Mesenchymal stem cell (in vitro differentiated cells and primary cell): ENCODE measurements around the gene SLC25A21.

Experiments
- DNase-seq: peaks from one replicate; pipeline ENCODE4 v3.0.0-alpha.2; 2013
- H2AFZ ChIP-seq: one replicate; pipeline ENCODE4 v1.6.1; 2013; ENCODE audit warnings: low read depth, mild to moderate bottlenecking, control low read depth, inconsistent platforms, low read length, moderate library complexity
- H2AK5ac ChIP-seq: 2 replicates; pipeline ENCODE4 v1.6.1; 2013; ENCODE audit warnings: low read length, moderate library complexity, mild to moderate bottlenecking, inconsistent platforms; ENCODE audit not compliant: severe bottlenecking
- H2BK120ac ChIP-seq: one replicate; pipeline ENCODE4 v1.6.1; 2013; ENCODE audit warnings: low read depth, mild to moderate bottlenecking, inconsistent platforms, low read length, moderate library complexity
- H2BK12ac ChIP-seq, 2 experiments: one replicate each; pipeline ENCODE4 v1.6.1; 2013; ENCODE audit warnings: inconsistent platforms in 2 of 2, low read length in 2 of 2, mild to moderate bottlenecking in 2 of 2, moderate library complexity in 2 of 2, control low read depth in 1 of 2
- H2BK15ac ChIP-seq: one replicate; pipeline ENCODE4 v1.6.1; 2013; ENCODE audit warnings: mild to moderate bottlenecking, low read depth, inconsistent platforms; ENCODE audit not compliant: poor library complexity, severe bottlenecking
- H2BK5ac ChIP-seq: 2 replicates; pipeline ENCODE4 v1.6.1; 2013; ENCODE audit warnings: low read depth, mild to moderate bottlenecking, low read length, control low read depth, inconsistent platforms; ENCODE audit not compliant: poor library complexity, severe bottlenecking
- H3K14ac ChIP-seq, 2 experiments: one replicate each; pipeline ENCODE4 v1.6.1; 2013; ENCODE audit warnings: inconsistent platforms in 2 of 2, low read length in 2 of 2, control low read depth in 1 of 2, mild to moderate bottlenecking in 1 of 2, moderate library complexity in 1 of 2
- H3K18ac ChIP-seq, 2 experiments: one replicate each; pipeline ENCODE4 v1.6.1; 2013; ENCODE audit warnings: inconsistent platforms in 2 of 2, low read length in 2 of 2, control low read depth in 1 of 2, low read depth in 1 of 2, mild to moderate bottlenecking in 1 of 2
- H3K23ac ChIP-seq, 2 experiments: one replicate each; pipeline ENCODE4 v1.6.1; 2013; ENCODE audit warnings: inconsistent platforms in 2 of 2, low read length in 2 of 2, mild to moderate bottlenecking in 2 of 2, moderate library complexity in 2 of 2, control low read depth in 1 of 2
- H3K27ac ChIP-seq: 2 replicates; pipeline ENCODE4 v1.5.1; 2013; ENCODE audit warnings: mild to moderate bottlenecking, moderate library complexity, low read length, control low read depth, inconsistent platforms; ENCODE audit not compliant: poor library complexity, severe bottlenecking
- H3K27me3 ChIP-seq, 2 experiments: 2 replicates each; pipeline versions ENCODE4 v1.6.1 to v1.7.0; 2013; ENCODE audit warnings: low read length in 2 of 2, mild to moderate bottlenecking in 2 of 2, moderate library complexity in 2 of 2, control low read depth in 1 of 2, inconsistent platforms in 1 of 2; ENCODE audit not compliant: control insufficient read depth in 1 of 2, insufficient read depth in 1 of 2
- H3K36me3 ChIP-seq, 2 experiments: 2 replicates each; pipeline versions ENCODE4 v1.6.1 to v1.7.0; 2013; ENCODE audit warnings: low read length in 2 of 2, control low read depth in 1 of 2, inconsistent platforms in 1 of 2, low read depth in 1 of 2, mild to moderate bottlenecking in 1 of 2; ENCODE audit not compliant: insufficient read depth in 2 of 2, control insufficient read depth in 1 of 2
- H3K4ac ChIP-seq, 2 experiments: one replicate each; pipeline ENCODE4 v1.6.1; 2013; ENCODE audit warnings: inconsistent platforms in 2 of 2, low read length in 2 of 2, mild to moderate bottlenecking in 2 of 2, moderate library complexity in 2 of 2, control low read depth in 1 of 2, low read depth in 1 of 2
- H3K4me1 ChIP-seq: 2 replicates; pipeline ENCODE4 v1.6.1; 2013; ENCODE audit warnings: low read depth, low read length, control low read depth; ENCODE audit not compliant: control insufficient read depth, insufficient read depth
- H3K4me2 ChIP-seq: 2 replicates; pipeline ENCODE4 v1.6.1; 2013; ENCODE audit warnings: low read length, mild to moderate bottlenecking, inconsistent platforms; ENCODE audit not compliant: poor library complexity, severe bottlenecking
- H3K4me3 ChIP-seq, 2 experiments: 2 replicates each; pipeline versions ENCODE4 v1.5.1 to v1.7.0; 2013; ENCODE audit warnings: low read length in 2 of 2, mild to moderate bottlenecking in 2 of 2, control low read depth in 1 of 2, low read depth in 1 of 2; ENCODE audit not compliant: insufficient read depth in 1 of 2
- H3K79me1 ChIP-seq: replicated peaks from 2 replicates; pipeline ENCODE4 v1.6.1; 2013; ENCODE audit warnings: mild to moderate bottlenecking, control low read depth, low read length, inconsistent platforms; ENCODE audit not compliant: poor library complexity, severe bottlenecking
- H3K9ac ChIP-seq: 2 replicates; pipeline ENCODE4 v1.7.0; 2013; ENCODE audit warnings: mild to moderate bottlenecking, low read length, moderate library complexity
- H3K9me3 ChIP-seq: 2 replicates; pipeline ENCODE4 v1.7.0; 2013; ENCODE audit warnings: mild to moderate bottlenecking, low read length; ENCODE audit not compliant: control insufficient read depth
- H4K8ac ChIP-seq: one replicate; pipeline ENCODE4 v1.6.1; 2013; ENCODE audit warnings: inconsistent platforms, mild to moderate bottlenecking, low read length, moderate library complexity
- H4K91ac ChIP-seq: one replicate; pipeline ENCODE4 v1.6.1; 2013; ENCODE audit warnings: mild to moderate bottlenecking, low read length, inconsistent platforms
- WGBS: methylation state at CpG from one replicate; pipeline ENCODE4 v1.1.7; 2013; ENCODE audit warnings: mixed read lengths; 5-methylcytosine and 5-hydroxymethylcytosine counted together

SLC25A21 gene

GRCh38 chr14:36931791-36932190 lies 240.6 kb downstream of the SLC25A21 start:
- Histone ChIP-seq H3K27ac (no peak overlapping the region), H3K4me1 (no peaks in the 10 kb centered on the region), H2BK15ac (no peak overlapping the region), H3K4me3 (no peak overlapping the region), H3K9ac (no peak overlapping the region), H4K91ac (no peak overlapping the region), H3K27me3 (no peaks in the 10 kb centered on the region), H3K79me1 (no peaks in the 10 kb centered on the region), H3K14ac (no peak overlapping the region), H4K8ac (no peak overlapping the region), H3K4me2 (no peak overlapping the region), H2BK12ac (no peak overlapping the region), H2BK5ac (no peak overlapping the region), H3K9me3 (no peaks in the 10 kb centered on the region), H3K4ac (no peak overlapping the region), H2AK5ac (no peak overlapping the region), H3K18ac (no peak overlapping the region), H2BK120ac (no peak overlapping the region), H3K36me3 (no peaks in the 10 kb centered on the region), H2AFZ (no peak overlapping the region), H3K23ac (no peak overlapping the region)
- 83% methylated on average over 2 of the region's 2 CpGs for WGBS
- DNase-seq = no peak

- no peaks in the 10 kb centered on the region for H3K27me3 ChIP-seq
- H2BK120ac ChIP-seq = no peak overlapping the region
- H3K4me3 ChIP-seq = no peak overlapping the region
- H2AK5ac ChIP-seq = no peak overlapping the region
- H3K9ac ChIP-seq = no peak overlapping the region
- H3K18ac ChIP-seq = no peak overlapping the region
- H3K9me3 ChIP-seq = no peaks in the 10 kb centered on the region
- no peak overlapping the region for H3K4ac ChIP-seq
- H3K14ac ChIP-seq = no peak overlapping the region
- H2BK15ac ChIP-seq = no peak overlapping the region
- H3K36me3 ChIP-seq = no peaks in the 10 kb centered on the region
- no peak overlapping the region for H3K23ac ChIP-seq
- no peak overlapping the region for H3K27ac ChIP-seq
- H3K79me1 ChIP-seq = no peaks in the 10 kb centered on the region
- H2BK5ac ChIP-seq = no peak overlapping the region
- no peak for DNase-seq
- H4K8ac ChIP-seq = no peak overlapping the region
- no peaks in the 10 kb centered on the region for H3K4me1 ChIP-seq
- H3K4me2 ChIP-seq = no peak overlapping the region
- no peak overlapping the region for H2AFZ ChIP-seq
- H2BK12ac ChIP-seq = no peak overlapping the region
- H4K91ac ChIP-seq = no peak overlapping the region
- 92% methylated on average over 3 of the region's 4 CpGs for WGBS
Observed at GRCh38 chr14:36928432-36928831, 244.0 kb downstream of the SLC25A21 start.

DNA sequence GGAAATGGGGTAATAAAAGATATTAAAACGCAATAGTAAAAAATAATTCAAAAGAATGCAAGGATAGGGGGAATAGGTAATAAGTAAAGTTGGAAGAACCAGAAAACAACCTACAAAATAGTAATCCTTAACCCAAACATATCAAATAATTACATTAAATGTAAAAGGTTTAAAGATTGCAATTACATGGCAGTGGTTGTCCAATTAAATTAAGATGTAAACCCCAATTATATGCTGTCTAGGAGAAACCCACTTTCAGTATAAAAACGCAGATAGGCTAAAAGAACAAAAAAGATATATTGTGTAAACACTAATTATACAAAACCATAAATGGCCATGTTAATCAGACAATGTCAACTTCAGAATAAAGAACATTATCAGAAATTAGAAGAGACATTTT lies 247.3 kb downstream of the SLC25A21 start:
- H3K27me3 ChIP-seq = no peaks in the 10 kb centered on the region
- no peak overlapping the region for H3K4me2 ChIP-seq
- DNase-seq = no peak
- no peak overlapping the region for H3K27ac ChIP-seq
- no peak overlapping the region for H2BK5ac ChIP-seq
- H3K4me3 ChIP-seq = no peak overlapping the region
- H3K36me3 ChIP-seq = no peaks in the 10 kb centered on the region
- no peak overlapping the region for H2AFZ ChIP-seq
- no peaks in the 10 kb centered on the region for H3K9me3 ChIP-seq
- H3K4me1 ChIP-seq = no peaks in the 10 kb centered on the region
- no peak overlapping the region for H3K18ac ChIP-seq
- WGBS = no CpG with 5 or more reads among the region's 2 CpGs
- no peak overlapping the region for H4K91ac ChIP-seq
- H3K23ac ChIP-seq = no peak overlapping the region
- H3K4ac ChIP-seq = no peak overlapping the region
- no peak overlapping the region for H2BK15ac ChIP-seq
- no peaks in the 10 kb centered on the region for H3K79me1 ChIP-seq
- no peak overlapping the region for H3K14ac ChIP-seq
- no peak overlapping the region for H2AK5ac ChIP-seq
- no peak overlapping the region for H4K8ac ChIP-seq
- no peak overlapping the region for H3K9ac ChIP-seq
- H2BK120ac ChIP-seq = no peak overlapping the region
- H2BK12ac ChIP-seq = no peak overlapping the region

GRCh38 chr14:36916668-36917067 lies 255.7 kb downstream of the SLC25A21 start:
- Histone ChIP-seq H3K18ac (no peak overlapping the region), H3K4me3 (no peak overlapping the region), H2AK5ac (no peak overlapping the region), H3K14ac (no peak overlapping the region), H3K36me3 (no peaks in the 10 kb centered on the region), H2BK12ac (no peak overlapping the region), H3K4ac (no peak overlapping the region), H2AFZ (no peak overlapping the region), H3K9ac (no peak overlapping the region), H3K27me3 (peaks cover 0 to 3% of the 10 kb centered on the region in 2 experiments), H4K91ac (no peak overlapping the region), H3K27ac (no peak overlapping the region), H3K4me2 (no peak overlapping the region), H2BK120ac (no peak overlapping the region), H3K4me1 (no peaks in the 10 kb centered on the region), H4K8ac (no peak overlapping the region), H3K9me3 (no peaks in the 10 kb centered on the region), H2BK5ac (no peak overlapping the region), H2BK15ac (no peak overlapping the region), H3K23ac (no peak overlapping the region), H3K79me1 (no peaks in the 10 kb centered on the region)
- no peak for DNase-seq
- 62% methylated on average over 2 of the region's 2 CpGs for WGBS
